ENCODE measurements around the gene RFXAP.

Gene RFXAP

GRCh38 chr13:36801035-36801434 is 18.0 kb upstream of the RFXAP start:
- H3K9me3 ChIP-seq (ENCODE audit: low read length) = no peaks in the 10 kb centered on the region
- no peak overlapping the region for H3K4me2 ChIP-seq (ENCODE audit: low read length)
- no peaks in the 10 kb centered on the region for H3K27me3 ChIP-seq (ENCODE audit: insufficient read depth, low read length)
- H3K36me3 ChIP-seq (ENCODE audit: insufficient read depth, low read length) = no peaks in the 10 kb centered on the region
- no peak overlapping the region for H2AFZ ChIP-seq (ENCODE audit: low read length)
- no peaks in the 10 kb centered on the region for H3K9me2 ChIP-seq (ENCODE audit: low read depth, low read length)
- no peak overlapping the region for H3K4me3 ChIP-seq (ENCODE audit: low read depth, low read length, poor library complexity, severe bottlenecking)
- H4K20me1 ChIP-seq (ENCODE audit: insufficient read depth, low read length) = no peaks in the 10 kb centered on the region
- H3K4me1 ChIP-seq (ENCODE audit: insufficient read depth, low read length, severe bottlenecking) = no peaks in the 10 kb centered on the region
- no peak overlapping the region for H3K27ac ChIP-seq (ENCODE audit: low read depth, low read length, poor library complexity, severe bottlenecking)
- no peaks in the 10 kb centered on the region for H3F3A ChIP-seq (ENCODE audit: insufficient read depth, low read length)
- H3K9ac ChIP-seq (ENCODE audit: low read length) = no peak overlapping the region
- TF ChIP-seq EZH2 (IDR thresholded peaks at IDR 0.05; ENCODE audit: borderline replicate concordance, low read length) = no peak
- TF ChIP-seq, protein P1, sequence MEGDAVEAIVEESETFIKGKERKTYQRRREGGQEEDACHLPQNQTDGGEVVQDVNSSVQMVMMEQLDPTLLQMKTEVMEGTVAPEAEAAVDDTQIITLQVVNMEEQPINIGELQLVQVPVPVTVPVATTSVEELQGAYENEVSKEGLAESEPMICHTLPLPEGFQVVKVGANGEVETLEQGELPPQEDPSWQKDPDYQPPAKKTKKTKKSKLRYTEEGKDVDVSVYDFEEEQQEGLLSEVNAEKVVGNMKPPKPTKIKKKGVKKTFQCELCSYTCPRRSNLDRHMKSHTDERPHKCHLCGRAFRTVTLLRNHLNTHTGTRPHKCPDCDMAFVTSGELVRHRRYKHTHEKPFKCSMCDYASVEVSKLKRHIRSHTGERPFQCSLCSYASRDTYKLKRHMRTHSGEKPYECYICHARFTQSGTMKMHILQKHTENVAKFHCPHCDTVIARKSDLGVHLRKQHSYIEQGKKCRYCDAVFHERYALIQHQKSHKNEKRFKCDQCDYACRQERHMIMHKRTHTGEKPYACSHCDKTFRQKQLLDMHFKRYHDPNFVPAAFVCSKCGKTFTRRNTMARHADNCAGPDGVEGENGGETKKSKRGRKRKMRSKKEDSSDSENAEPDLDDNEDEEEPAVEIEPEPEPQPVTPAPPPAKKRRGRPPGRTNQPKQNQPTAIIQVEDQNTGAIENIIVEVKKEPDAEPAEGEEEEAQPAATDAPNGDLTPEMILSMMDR (IDR thresholded peaks at IDR 0.05; ENCODE audit: low read length) = no peak
- no peaks in the 10 kb centered on the region for H3K79me2 ChIP-seq (ENCODE audit: insufficient read depth, low read length)

DNA sequence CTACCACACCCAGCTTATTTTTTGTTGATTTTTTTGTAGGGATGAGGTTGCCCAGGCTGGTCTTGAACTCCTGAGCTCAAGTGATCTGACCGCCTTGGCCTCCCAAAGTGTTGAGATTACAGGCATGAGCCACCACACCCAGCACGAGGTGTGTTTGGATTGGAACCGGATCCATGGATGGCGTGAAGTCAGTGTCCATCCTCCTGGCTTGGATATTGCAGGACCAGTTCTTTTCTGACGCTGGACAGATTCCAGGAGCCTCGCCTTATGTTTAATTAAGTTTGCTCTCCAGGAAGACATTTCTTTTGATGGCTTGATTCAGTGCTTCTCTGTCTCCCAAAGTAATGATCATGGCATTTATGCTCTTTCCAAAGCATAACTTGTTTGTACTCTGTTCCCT is 14.4 kb upstream of the RFXAP start:
- no peak overlapping the region for H2AFZ ChIP-seq (ENCODE audit: low read length)
- no peak for TF ChIP-seq EZH2 (IDR thresholded peaks at IDR 0.05; ENCODE audit: borderline replicate concordance, low read length)
- TF ChIP-seq, protein P1 (IDR thresholded peaks at IDR 0.05; ENCODE audit: low read length) = no peak
- H3K9me2 ChIP-seq (ENCODE audit: low read depth, low read length) = no peaks in the 10 kb centered on the region
- H3K27me3 ChIP-seq (ENCODE audit: insufficient read depth, low read length) = no peaks in the 10 kb centered on the region
- H3K9ac ChIP-seq (ENCODE audit: low read length) = no peak overlapping the region
- no peaks in the 10 kb centered on the region for H3K9me3 ChIP-seq (ENCODE audit: low read length)
- H3K4me2 ChIP-seq (ENCODE audit: low read length) = no peak overlapping the region
- H4K20me1 ChIP-seq (ENCODE audit: insufficient read depth, low read length) = no peaks in the 10 kb centered on the region
- H3K27ac ChIP-seq (ENCODE audit: low read depth, low read length, poor library complexity, severe bottlenecking) = no peak overlapping the region
- H3K79me2 ChIP-seq (ENCODE audit: insufficient read depth, low read length) = no peaks in the 10 kb centered on the region
- H3K4me1 ChIP-seq (ENCODE audit: insufficient read depth, low read length, severe bottlenecking) = no peaks in the 10 kb centered on the region
- no peaks in the 10 kb centered on the region for H3F3A ChIP-seq (ENCODE audit: insufficient read depth, low read length)
- H3K4me3 ChIP-seq (ENCODE audit: low read depth, low read length, poor library complexity, severe bottlenecking) = no peak overlapping the region
- no peaks in the 10 kb centered on the region for H3K36me3 ChIP-seq (ENCODE audit: insufficient read depth, low read length)

DNA sequence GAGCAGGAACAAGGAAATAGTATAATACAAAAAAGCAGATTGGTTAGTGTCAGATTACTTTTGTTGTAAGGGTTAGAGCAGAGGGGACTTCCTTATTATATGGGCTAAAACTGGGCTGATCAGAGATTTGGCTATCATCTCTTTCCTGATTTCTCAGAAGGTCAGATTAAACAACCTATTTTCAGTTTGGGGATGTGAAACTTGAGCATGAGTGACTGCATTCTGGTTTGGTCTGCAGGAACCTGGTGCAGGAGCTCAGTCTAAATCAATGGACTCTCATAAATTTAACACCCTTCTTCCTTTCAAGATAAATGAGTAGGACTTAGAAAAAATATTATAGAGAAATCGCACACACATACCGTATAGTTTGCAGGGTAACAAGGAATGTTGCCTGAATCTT is 12.9 kb upstream of the RFXAP start:
- Histone ChIP-seq H3K27me3 (ENCODE audit: insufficient read depth, low read length) (no peaks in the 10 kb centered on the region), H3K9ac (ENCODE audit: low read length) (no peak overlapping the region), H3K4me1 (ENCODE audit: insufficient read depth, low read length, severe bottlenecking) (no peaks in the 10 kb centered on the region), H3K9me2 (ENCODE audit: low read depth, low read length) (no peaks in the 10 kb centered on the region), H4K20me1 (ENCODE audit: insufficient read depth, low read length) (no peaks in the 10 kb centered on the region), H3F3A (ENCODE audit: insufficient read depth, low read length) (no peaks in the 10 kb centered on the region), H3K9me3 (ENCODE audit: low read length) (no peaks in the 10 kb centered on the region), H3K36me3 (ENCODE audit: insufficient read depth, low read length) (no peaks in the 10 kb centered on the region), H3K4me3 (ENCODE audit: low read depth, low read length, poor library complexity, severe bottlenecking) (no peak overlapping the region), H3K79me2 (ENCODE audit: insufficient read depth, low read length) (no peaks in the 10 kb centered on the region), H3K4me2 (ENCODE audit: low read length) (no peak overlapping the region), H2AFZ (ENCODE audit: low read length) (no peak overlapping the region), H3K27ac (ENCODE audit: low read depth, low read length, poor library complexity, severe bottlenecking) (no peak overlapping the region)
- TF ChIP-seq, protein P1 (IDR thresholded peaks at IDR 0.05; ENCODE audit: low read length) = no peak
- TF ChIP-seq EZH2 (IDR thresholded peaks at IDR 0.05; ENCODE audit: borderline replicate concordance, low read length) = no peak

Data from OCI-LY1 (cell line).